ENCODE results near the gene COL23A1. TPM values are rescaled to one million over a fixed set of nuclear protein-coding genes. Genes with fewer than 3 reads are reported as not detected.

Gene COL23A1
- total RNA-seq, 2 experiments from 2014 or later = 0.11 TPM; not detected in 1

- TF ChIP-seq, protein P1, sequence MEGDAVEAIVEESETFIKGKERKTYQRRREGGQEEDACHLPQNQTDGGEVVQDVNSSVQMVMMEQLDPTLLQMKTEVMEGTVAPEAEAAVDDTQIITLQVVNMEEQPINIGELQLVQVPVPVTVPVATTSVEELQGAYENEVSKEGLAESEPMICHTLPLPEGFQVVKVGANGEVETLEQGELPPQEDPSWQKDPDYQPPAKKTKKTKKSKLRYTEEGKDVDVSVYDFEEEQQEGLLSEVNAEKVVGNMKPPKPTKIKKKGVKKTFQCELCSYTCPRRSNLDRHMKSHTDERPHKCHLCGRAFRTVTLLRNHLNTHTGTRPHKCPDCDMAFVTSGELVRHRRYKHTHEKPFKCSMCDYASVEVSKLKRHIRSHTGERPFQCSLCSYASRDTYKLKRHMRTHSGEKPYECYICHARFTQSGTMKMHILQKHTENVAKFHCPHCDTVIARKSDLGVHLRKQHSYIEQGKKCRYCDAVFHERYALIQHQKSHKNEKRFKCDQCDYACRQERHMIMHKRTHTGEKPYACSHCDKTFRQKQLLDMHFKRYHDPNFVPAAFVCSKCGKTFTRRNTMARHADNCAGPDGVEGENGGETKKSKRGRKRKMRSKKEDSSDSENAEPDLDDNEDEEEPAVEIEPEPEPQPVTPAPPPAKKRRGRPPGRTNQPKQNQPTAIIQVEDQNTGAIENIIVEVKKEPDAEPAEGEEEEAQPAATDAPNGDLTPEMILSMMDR (IDR thresholded peaks at IDR 0.05) = no peak
- Mint-ChIP-seq H3K9me3 (no peaks in the 10 kb centered on the region), H3K27me3 (no peaks in the 10 kb centered on the region), H3K4me3 (no peak overlapping the region), H3K27ac (no peak overlapping the region), H3K36me3 (ENCODE audit: low read depth) (no peaks in the 10 kb centered on the region), H3K4me1 (ENCODE audit: low read depth) (no peaks in the 10 kb centered on the region)
- no peak for ATAC-seq
- no peak for DNase-seq
- POLR2A ChIA-PET = no interaction called here
- CTCF ChIA-PET = no interaction called here
- intact Hi-C loops (cut with micrococcal nuclease) = no loop called here
Measured at GRCh38 chr5:178430186-178431062, 159.8 kb downstream of the COL23A1 start.

GRCh38 chr5:178429491-178430185 is 160.6 kb downstream of the COL23A1 start:
- CTCF ChIA-PET = no interaction called here
- Mint-ChIP-seq H3K27ac (no peak overlapping the region), H3K4me3 (no peak overlapping the region), H3K27me3 (no peaks in the 10 kb centered on the region), H3K9me3 (no peaks in the 10 kb centered on the region), H3K4me1 (ENCODE audit: low read depth) (no peaks in the 10 kb centered on the region), H3K36me3 (ENCODE audit: low read depth) (no peaks in the 10 kb centered on the region)
- DNase-seq (no peak), ATAC-seq (no peak)
- TF ChIP-seq, protein P1 (IDR thresholded peaks at IDR 0.05) = no peak
- POLR2A ChIA-PET = no interaction called here
- intact Hi-C loops (cut with micrococcal nuclease) = no loop called here

DNA sequence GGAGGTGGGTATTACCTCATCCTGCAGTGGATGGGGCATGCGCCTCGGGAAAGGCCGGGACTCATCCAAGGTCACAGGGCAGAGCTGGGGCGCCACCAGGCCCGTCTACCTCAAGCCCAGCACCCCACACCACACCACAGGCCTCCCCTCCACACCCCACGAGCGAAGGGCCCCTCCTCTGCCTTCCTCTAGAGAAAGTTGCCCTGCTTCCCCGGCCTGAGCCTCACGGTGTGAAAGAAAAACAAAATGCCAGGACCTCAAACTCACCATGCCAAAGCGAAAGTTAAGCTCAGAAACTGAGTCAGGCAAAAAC is 161.1 kb downstream of the COL23A1 start:
- DNase-seq (no peak), ATAC-seq (no peak)
- Mint-ChIP-seq H3K36me3 (ENCODE audit: low read depth) (no peaks in the 10 kb centered on the region), H3K9me3 (no peaks in the 10 kb centered on the region), H3K27ac (no peak overlapping the region), H3K4me1 (ENCODE audit: low read depth) (no peaks in the 10 kb centered on the region), H3K4me3 (no peak overlapping the region), H3K27me3 (no peaks in the 10 kb centered on the region)
- ChIA-PET CTCF (no interaction called here), POLR2A (no interaction called here)
- intact Hi-C loops (cut with micrococcal nuclease) = no loop called here
- TF ChIP-seq, protein P1 (IDR thresholded peaks at IDR 0.05) = no peak

DNA sequence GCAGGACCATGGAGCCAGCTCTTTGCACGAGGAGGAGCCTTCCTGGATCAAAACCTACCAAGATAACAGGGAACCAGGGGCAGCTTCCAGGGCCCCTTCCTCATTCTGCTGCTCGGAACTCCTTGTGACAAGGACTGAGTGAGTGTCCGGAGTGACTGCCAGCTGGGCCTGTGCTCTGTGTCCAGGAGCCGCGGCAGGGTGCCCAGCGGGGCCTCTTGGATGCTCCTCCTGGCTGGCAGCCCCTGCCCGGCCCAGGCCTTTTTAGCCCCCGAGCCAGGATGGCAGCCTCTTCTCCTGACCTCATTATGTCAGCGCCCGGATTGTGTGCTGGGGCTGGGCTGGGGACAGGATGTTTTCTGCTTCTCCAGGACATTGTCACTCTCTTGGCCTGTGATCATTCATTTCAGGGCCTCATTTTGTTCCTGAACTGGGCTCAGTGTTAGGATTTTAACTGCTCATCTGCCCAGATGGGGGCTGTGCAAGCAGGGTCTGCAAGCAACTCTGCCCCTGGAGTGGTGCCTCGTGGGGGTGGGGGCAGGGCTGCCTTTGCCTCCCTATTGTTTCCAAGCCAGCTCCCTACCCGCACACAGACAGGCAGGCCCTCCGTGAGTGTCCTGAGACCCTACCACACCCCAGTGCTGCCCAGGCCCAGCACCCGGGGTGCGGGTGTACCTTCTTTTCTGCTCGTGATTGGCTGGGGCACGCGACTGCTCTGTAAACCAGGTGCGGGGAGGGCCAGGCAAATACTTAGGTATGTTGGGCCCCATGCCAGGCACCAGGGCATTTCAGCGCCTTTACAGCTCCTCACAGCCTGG is 161.6 kb downstream of the COL23A1 start:
- ChIA-PET CTCF (no interaction called here), POLR2A (no interaction called here)
- no peaks in the 10 kb centered on the region for H3K4me1 Mint-ChIP-seq (ENCODE audit: low read depth)
- no peaks in the 10 kb centered on the region for H3K9me3 Mint-ChIP-seq
- H3K4me3 Mint-ChIP-seq = no peak overlapping the region
- no peaks in the 10 kb centered on the region for H3K27me3 Mint-ChIP-seq
- H3K36me3 Mint-ChIP-seq (ENCODE audit: low read depth) = no peaks in the 10 kb centered on the region
- intact Hi-C loops (cut with micrococcal nuclease) = no loop called here
- ATAC-seq (no peak), DNase-seq (no peak)
- TF ChIP-seq, protein P1 (IDR thresholded peaks at IDR 0.05) = no peak
- H3K27ac Mint-ChIP-seq = no peak overlapping the region
